ENCODE data around the gene PHACTR2. TPM values are rescaled to one million over a fixed set of nuclear protein-coding genes. Genes with fewer than 3 reads are reported as not detected.

PHACTR2 gene
- total and polyA plus RNA-seq, 10 of the 15 experiments (the other 5 are each of a cell fraction or from before 2014, with no cell fraction given): 1.4 to 19.1 (median 5.3) TPM

DNA sequence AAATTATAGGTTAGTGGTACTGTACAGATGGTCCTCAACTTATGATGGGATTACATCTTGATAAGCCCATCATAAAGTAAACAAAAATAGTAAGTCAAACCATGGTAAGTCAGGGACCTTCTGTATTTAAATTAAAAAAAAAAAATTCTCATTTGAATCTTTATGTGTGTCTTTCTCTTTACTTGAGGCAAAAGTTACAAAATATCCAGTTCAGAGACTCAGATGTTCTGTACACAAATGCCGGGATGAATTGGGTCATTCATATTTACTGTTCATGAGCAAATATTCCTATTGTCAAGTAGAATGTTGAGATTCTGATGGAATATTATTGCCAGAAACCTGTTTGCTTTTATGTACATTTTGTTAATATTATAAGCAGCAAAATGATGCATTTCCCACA lies 13.4 kb downstream of the PHACTR2 start:
- FAIRE-seq: no peak
- H3K4me3 ChIP-seq: no peak overlapping the region
- H3K9me3 ChIP-seq (replicated peaks; ENCODE audit: control insufficient read depth, insufficient read depth, low read length): no peaks in the 10 kb centered on the region
- H3K27me3 ChIP-seq (replicated peaks in 1 of 2; ENCODE audit: control insufficient read depth in 2 of 2, insufficient read depth in 2 of 2, low read length in 1 of 2): no peaks in the 10 kb centered on the region; a peak in 1 of 4 replicates
- no peaks in the 10 kb centered on the region for H3K4me1 ChIP-seq (ENCODE audit: control insufficient read depth, insufficient read depth, low read length)
- ATAC-seq: no peak
- ChIA-PET POLR2A (no interaction called here), SMC1A (ENCODE audit: uncharacterized antibody, unreplicated experiment) (no interaction called here), RAD21 (ENCODE audit: unreplicated experiment) (no interaction called here), CTCF (no interaction called here)
- no peaks in the 10 kb centered on the region for H3K36me3 ChIP-seq (ENCODE audit: control insufficient read depth in 2 of 2, insufficient read depth in 2 of 2, low read length in 1 of 2)
- H3K9ac ChIP-seq (ENCODE audit: control insufficient read depth, insufficient read depth, low read length): no peak overlapping the region
- TF ChIP-seq TAF1 (IDR thresholded peaks at IDR 0.05; ENCODE audit: borderline replicate concordance, low read depth, low read length) (no peak), CHD4 (IDR thresholded peaks at IDR 0.05) (no peak), SMC3 (IDR thresholded peaks at IDR 0.05; ENCODE audit: borderline replicate concordance, low read length) (no peak)
- TF ChIP-seq, protein P1, sequence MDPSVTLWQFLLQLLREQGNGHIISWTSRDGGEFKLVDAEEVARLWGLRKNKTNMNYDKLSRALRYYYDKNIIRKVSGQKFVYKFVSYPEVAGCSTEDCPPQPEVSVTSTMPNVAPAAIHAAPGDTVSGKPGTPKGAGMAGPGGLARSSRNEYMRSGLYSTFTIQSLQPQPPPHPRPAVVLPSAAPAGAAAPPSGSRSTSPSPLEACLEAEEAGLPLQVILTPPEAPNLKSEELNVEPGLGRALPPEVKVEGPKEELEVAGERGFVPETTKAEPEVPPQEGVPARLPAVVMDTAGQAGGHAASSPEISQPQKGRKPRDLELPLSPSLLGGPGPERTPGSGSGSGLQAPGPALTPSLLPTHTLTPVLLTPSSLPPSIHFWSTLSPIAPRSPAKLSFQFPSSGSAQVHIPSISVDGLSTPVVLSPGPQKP (IDR thresholded peaks at IDR 0.05; ENCODE audit: low read depth, low read length): no peak
- intact Hi-C loops (cut with micrococcal nuclease; ENCODE audit: unreplicated experiment) (no loop called here), in situ Hi-C loops (cut with MboI) (no loop called here)
- H3K4me2 ChIP-seq (ENCODE audit: control insufficient read depth, insufficient read depth): no peak overlapping the region
- no peak overlapping the region for H2AFZ ChIP-seq (ENCODE audit: control insufficient read depth, low read depth, low read length)
- no peaks in the 10 kb centered on the region for H4K20me1 ChIP-seq (ENCODE audit: control insufficient read depth, insufficient read depth)
- 96% methylated on average over 1 of the region's 1 CpG for WGBS (ENCODE audit: insufficient coverage, insufficient replicate concordance, low lambda C conversion rate, missing lambda C conversion rate)
- H3K79me2 ChIP-seq (ENCODE audit: control insufficient read depth, insufficient read depth, low read length): no peaks in the 10 kb centered on the region
- no peak for DNase-seq (ENCODE audit: low read depth, low spot score)
- H3K27ac ChIP-seq (ENCODE audit: control insufficient read depth, insufficient read depth): no peak overlapping the region
- no TSS peak for BruUV-seq (replicated peaks)

DNA sequence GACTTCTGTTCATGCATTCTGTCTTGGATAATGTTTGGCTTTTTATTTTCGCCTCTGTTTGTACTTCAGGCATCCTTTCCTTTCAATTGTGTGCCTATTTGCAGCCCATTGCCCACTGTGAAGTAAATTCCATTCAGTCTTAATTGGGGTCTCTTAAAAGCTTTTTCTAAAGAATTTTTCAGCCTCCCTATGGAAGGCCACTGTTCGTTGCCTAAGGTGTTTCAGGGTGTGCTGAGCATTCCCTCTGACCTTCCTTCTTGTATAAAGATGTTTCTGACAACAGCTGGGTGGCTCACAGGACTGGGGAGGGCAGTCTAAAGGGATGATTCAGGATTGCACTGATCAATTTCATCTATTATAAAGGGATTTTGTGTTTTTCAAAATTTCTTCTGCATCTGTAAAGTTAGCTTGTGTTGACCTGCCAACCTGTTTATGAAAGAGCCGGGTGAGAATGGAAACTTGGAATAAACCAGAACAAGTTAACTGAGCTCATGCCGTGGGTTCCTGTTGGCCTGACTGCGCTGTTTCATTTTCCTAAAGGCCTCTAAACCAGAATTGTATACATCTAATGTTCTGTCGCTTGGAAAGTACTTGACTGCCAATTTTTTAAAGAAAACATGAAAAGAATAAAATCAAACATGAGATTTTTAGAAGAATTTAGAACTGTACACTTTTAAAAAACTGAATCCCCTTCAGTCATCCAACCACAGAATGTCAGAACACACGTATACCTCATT lies 14.3 kb downstream of the PHACTR2 start:
- SMC1A ChIA-PET (ENCODE audit: uncharacterized antibody, unreplicated experiment): no interaction called here
- BruUV-seq (replicated peaks): no TSS peak
- FAIRE-seq: no peak

More for the DNA sequence above, 14.3 kb downstream of the PHACTR2 start:
- H3K79me2 ChIP-seq (ENCODE audit: control insufficient read depth, insufficient read depth, low read length): no peaks in the 10 kb centered on the region
- no peak overlapping the region for H3K4me3 ChIP-seq
- H3K36me3 ChIP-seq (ENCODE audit: control insufficient read depth in 2 of 2, insufficient read depth in 2 of 2, low read length in 1 of 2): no peaks in the 10 kb centered on the region
- RAD21 ChIA-PET (ENCODE audit: unreplicated experiment): no interaction called here
- POLR2A ChIA-PET: no interaction called here
- DNase-seq (ENCODE audit: low read depth, low spot score) (no peak), ATAC-seq (no peak)
- in situ Hi-C loops (cut with MboI) (no loop called here), intact Hi-C loops (cut with micrococcal nuclease; ENCODE audit: unreplicated experiment) (no loop called here)
- H2AFZ ChIP-seq (ENCODE audit: control insufficient read depth, low read depth, low read length): no peak overlapping the region
- H3K4me1 ChIP-seq (ENCODE audit: control insufficient read depth, insufficient read depth, low read length): no peaks in the 10 kb centered on the region
- H3K9ac ChIP-seq (ENCODE audit: control insufficient read depth, insufficient read depth, low read length): no peak overlapping the region
- H3K4me2 ChIP-seq (ENCODE audit: control insufficient read depth, insufficient read depth): no peak overlapping the region
- WGBS (ENCODE audit: insufficient coverage, insufficient replicate concordance, low lambda C conversion rate, missing lambda C conversion rate): 46% methylated on average over 7 of the region's 7 CpGs
- no peak for TF ChIP-seq EZH2 (IDR thresholded peaks at IDR 0.05; ENCODE audit: borderline replicate concordance, control insufficient read depth, low read depth, low read length)
- H3K27ac ChIP-seq (ENCODE audit: control insufficient read depth, insufficient read depth): no peak overlapping the region
- CTCF ChIA-PET: interaction anchor here (0.6 kb wide), 1 partner anchor 119 kb away, joined by 3 read pairs; no protein-coding TSS in a partner anchor
- no peaks in the 10 kb centered on the region for H3K9me3 ChIP-seq (replicated peaks; ENCODE audit: control insufficient read depth, insufficient read depth, low read length)
- H3K27me3 ChIP-seq (replicated peaks in 1 of 2; ENCODE audit: control insufficient read depth in 2 of 2, insufficient read depth in 2 of 2, low read length in 1 of 2): no peaks in the 10 kb centered on the region; a peak in 1 of 4 replicates
- no peaks in the 10 kb centered on the region for H4K20me1 ChIP-seq (ENCODE audit: control insufficient read depth, insufficient read depth)
